ENCODE measurements around the gene SGSM1. TPM values are rescaled to one million over a fixed set of nuclear protein-coding genes. Genes with fewer than 3 reads are reported as not detected.
A peak's percentile ranks its signal among the peaks of the same experiment; 100 is the strongest.

SGSM1 gene
- total RNA-seq, 1 experiment from 2014 or later: 0.23 TPM

DNA sequence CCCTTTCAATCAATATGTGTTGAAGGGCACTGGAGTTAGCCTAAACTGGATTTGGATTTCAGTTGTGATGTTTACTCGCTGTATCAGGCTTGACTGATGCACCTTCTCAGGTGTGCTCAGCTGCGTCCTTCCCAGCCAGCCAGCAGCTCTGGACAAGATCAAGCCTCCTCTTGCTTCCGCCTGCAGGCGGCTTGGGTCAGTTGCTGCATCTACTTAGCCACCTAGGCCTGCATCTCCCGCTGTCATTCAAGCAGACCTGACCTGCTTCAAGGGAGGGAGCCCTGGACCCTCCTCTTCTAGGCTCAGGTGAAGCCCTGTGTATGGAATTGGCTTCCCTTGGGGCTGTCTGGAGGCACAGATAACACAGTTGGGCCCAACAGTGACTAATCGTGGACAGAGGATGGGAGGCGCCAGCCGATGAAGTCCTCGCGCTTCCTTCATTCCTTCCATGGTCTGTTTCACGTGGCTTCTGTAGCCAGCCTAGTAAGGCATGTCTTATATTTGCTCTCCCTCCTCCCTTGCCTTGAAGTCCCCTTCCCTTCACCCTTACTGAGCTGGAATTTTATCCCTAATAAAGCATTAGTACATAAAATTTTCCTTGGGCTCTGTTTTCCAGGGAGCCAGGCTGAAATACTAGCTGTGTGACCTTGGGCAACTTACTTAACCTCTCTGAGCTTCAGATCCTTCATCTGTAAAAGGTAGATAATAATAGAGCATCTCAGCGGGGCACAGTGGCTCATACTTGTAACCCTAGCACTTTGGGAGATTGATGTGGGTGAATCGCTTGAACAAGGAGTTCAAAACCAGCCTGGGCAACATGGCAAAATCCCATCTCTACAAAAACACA, 142.6 kb downstream of the SGSM1 start:
- DNase-seq (ENCODE audit: low spot score): no peak

DNA sequence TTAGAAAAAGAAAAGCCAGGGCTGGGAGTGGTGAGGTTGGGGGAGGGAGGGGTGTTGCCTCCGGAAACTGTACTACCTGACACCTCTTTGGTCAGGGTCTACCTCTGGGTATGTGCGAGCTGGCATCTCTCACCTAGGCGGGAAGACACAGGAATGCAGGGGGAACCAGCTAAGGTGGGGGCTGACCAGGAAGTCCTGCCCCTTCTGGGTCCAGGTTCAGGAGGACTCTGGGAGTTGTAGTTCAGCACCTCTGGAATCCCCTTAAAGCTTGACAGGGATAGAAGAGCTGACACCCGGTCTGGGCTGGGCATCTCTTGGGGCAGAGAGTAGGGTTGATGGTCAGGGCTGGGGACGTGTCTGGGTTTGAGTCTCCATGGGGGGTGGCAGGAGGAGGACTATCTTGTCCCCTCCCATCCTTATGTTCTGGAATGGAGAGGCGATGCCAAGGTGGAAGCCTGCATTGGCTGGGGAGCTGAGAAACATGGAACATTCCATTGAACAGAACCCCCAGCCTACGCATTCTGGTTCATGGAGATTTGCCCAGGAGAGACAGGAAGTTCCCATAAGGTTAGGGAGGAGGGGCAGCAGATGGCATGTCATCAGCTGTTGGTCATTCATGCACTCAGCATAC, 144.4 kb downstream of the SGSM1 start:
- no peak for DNase-seq (ENCODE audit: low spot score)

GRCh38 chr22:24951942-24952836, 146.2 kb downstream of the SGSM1 start, which contains the start of gene KIAA1671:
Gene KIAA1671, plus strand, starts transcription at chr22:24952716. Its CDS starts 75,284 bp downstream, at chr22:25028000.
- peak; percentile 77 for DNase-seq (ENCODE audit: low spot score)

DNA sequence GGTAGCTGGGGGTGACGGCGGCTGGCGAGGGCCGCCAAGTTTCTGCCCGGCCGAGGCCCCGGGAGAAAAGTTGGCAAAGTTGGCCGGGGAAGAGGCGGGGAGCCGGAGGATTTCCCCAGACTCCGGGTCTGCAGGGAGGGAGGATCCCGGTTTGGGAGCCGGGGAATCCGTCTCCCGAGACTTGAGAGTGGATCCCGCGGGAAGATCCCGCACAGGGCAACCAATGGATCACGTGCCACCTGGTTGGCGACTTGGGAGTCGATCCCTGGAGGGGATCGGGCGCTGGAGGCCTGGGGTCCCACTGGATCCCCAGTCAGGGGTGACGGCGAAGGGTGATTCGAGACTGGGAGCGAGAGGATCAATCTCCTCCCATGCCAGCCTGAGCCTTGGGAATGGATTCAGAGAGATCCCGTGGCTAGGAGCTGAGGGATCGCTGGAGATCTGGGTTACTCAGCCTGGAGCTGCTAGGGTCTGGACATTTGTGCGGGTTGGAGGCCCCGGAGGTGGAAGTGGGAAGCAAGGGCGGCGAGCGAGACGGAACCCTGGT, 146.9 kb downstream of the SGSM1 start:
- peak; percentile 72 for DNase-seq (ENCODE audit: low spot score)

GRCh38 chr22:24953384-24954113, 147.5 kb downstream of the SGSM1 start:
- DNase-seq (ENCODE audit: low spot score): peak; percentile 19

GRCh38 chr22:24954114-24954463, 148.1 kb downstream of the SGSM1 start:
- peak; percentile 17 for DNase-seq (ENCODE audit: low spot score)

DNA sequence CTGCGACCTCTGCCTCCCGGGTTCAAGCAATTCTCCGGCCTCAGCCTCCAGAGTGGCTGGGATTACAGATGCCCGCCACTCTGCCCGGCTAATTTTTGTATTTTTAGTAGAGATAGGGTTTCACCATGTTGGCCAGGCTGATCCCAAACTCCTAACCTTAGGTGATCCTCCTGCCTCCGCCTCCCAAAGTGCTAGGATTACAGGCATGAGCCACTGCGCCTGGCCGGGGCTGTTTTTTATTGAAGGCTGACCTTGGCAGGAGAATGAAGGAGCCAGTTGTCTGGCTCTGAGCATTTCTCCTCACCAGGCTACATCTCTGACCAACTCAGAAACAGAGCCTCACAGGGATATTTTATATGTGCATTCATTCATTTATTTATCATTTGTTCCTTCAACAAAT, 148.8 kb downstream of the SGSM1 start:
- no peak for DNase-seq (ENCODE audit: low spot score)

- no peak for DNase-seq (ENCODE audit: low spot score)
These were observed 151.0 kb downstream of the SGSM1 start for GRCh38 chr22:24957043-24957442.

DNA sequence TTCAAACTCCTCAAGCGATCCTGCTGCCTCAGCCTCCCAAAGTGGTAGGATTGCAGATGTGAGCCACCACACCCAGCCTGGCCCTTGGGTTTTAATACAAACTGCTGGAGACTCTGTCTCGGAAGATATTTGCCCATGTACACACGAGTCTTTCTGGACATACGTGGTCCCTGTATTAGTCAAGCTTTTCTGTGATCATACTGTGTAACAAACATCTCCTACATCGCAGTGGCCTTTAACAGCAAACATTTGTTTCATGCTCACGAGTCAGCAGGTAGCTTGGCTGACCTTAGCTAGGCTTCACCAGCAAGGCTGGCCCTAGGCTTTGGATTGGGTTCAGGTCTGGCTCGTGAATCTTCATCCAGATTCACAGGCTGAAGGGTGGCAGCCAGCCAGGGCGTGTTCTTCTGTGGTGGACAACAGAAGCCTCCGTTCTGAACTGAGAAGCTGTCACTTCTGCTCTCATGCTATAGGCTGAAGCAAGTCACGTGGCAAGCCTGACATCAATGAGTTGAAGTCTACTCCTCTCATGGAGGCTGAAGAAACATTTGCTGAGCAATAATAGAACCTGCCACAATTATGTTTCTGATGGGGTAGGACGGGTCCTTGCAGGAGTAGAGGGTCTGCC, 155.3 kb downstream of the SGSM1 start:
- no peak for DNase-seq (ENCODE audit: low spot score)

DNA sequence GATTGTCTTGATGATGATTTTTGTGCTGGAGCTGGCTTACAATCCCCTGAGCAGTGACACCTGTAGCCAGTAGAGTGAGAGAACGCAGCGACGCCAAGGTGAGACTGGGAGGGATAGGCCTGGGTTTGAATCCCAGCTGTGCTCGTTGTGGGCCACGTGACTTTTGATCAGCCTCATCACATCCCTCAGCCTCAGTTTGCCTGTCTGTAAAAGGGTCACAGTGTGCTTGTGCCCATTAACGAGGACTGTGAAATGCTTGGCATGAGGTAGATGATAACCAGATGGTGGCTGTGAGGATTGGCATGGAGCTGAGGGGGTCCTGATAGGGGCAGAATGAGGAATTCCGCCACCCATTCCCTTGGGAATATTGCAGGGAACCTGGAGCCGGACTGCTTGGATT, 156.1 kb downstream of the SGSM1 start:
- no peak for DNase-seq (ENCODE audit: low spot score)

- DNase-seq (ENCODE audit: low spot score): no peak
These were observed 156.8 kb downstream of the SGSM1 start for GRCh38 chr22:24962835-24963234.

GRCh38 chr22:24964441-24964840, 158.4 kb downstream of the SGSM1 start:
- DNase-seq (ENCODE audit: low spot score): no peak

DNA sequence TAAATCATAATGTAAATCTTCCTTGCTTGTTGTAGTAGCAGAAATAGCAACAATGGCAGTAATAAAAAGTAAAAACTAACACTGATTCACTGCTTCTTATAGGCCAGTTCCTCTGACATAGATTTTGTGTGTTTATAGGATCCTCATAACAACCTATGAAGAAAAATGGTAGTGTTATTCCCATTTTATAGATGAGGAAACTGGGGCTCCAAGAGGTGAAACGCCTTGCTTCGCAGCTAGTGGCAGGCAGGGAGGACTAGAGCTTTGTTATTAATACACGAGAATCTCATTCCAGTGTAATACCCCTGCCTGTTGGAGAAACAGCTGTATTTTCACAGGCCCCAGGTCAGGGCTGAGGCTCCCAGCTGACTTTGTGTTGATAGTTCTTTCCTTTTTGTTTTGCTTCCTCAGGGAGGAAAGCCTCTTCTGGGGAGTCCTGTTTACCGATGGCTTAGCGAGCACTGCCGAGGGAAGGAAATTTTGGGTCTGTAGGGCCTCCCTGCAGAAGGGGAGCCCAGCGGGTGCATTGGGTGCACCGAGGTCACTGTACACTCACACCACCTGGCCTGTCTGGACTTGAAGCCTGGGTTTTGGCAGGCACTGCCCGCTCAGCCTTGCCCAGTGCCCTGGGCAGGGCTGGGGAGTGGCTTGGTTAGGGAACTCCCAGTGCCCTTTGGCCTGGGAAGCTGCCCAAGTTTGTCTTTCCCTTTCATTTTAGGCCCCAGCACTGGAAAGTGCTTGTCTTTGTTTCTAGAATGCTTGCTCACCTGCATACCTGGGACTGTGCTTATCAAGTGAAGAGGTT, 160.0 kb downstream of the SGSM1 start:
- peak; percentile 65 for DNase-seq (ENCODE audit: low spot score)

DNA sequence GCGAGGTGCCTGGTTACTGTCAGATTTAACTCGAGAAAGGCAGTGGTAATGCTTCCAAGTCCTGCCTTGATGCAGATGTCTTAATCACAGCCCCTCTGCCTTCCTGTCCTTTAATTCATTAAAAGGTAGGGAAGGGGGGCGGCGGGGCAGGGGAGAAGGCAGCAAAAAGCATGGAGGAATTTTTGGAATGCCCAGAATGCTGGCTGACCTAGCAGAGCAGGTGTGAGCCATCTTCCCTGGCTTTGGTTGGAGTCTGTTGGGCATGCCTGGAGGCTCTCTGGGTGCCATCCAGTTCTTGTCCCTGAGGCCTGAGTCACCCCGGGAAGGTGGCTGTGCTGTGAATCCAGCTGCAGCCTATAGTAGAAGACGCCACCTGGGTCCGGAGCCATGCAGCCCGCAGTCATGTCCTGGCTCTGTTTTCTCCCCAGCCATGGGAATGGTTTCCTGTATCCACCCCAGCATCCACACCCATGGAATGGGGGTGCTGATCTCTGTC, 162.1 kb downstream of the SGSM1 start:
- DNase-seq (ENCODE audit: low spot score): no peak

GRCh38 chr22:24969560-24970301, 163.7 kb downstream of the SGSM1 start:
- peak; percentile 20 for DNase-seq (ENCODE audit: low spot score)

GRCh38 chr22:24972369-24972768, 166.4 kb downstream of the SGSM1 start:
- no peak for DNase-seq (ENCODE audit: low spot score)

DNA sequence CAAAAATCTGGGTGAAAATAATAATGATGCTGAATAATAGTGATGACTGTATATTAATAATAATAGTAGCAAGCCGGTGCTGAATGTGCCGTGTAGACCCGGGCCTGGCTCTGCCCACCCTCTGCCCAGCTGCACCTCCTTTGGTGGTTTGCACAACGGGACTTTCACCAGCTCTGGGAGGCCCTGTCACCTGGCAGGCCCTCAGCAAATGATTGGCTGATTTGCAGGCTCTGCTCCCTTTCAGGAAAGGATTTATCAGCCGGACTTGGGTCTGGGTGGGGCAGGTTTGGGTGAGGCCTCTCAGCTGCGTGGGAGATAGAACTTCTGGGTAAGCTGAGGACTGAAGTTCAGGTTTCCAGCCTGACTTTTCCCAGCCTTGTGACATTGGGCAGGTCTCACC, 167.9 kb downstream of the SGSM1 start:
- DNase-seq (ENCODE audit: low spot score): peak; percentile 27

GRCh38 chr22:24975125-24975640, 169.2 kb downstream of the SGSM1 start:
- DNase-seq (ENCODE audit: low spot score): no peak

Measured in HT-29 (cell line).